NB4 (cell line): Measurements from ENCODE around the gene LBX1.

ENCODE experiments used
- POLR2A ChIP-seq: IDR thresholded peaks from 2 replicates; pipeline ENCODE4 v1.6.1; 2011; ENCODE audit warnings: mild to moderate bottlenecking; ENCODE audit not compliant: insufficient read length; ENCODE audit errors: extremely low read depth
- TF ChIP-seq, protein P1 (sequence below): IDR thresholded peaks from one replicate; pipeline ENCODE4 v1.5.1; 2012; ENCODE audit warnings: low read depth, low read length
- TF ChIP-seq, protein P2 (sequence below): IDR thresholded peaks from 2 replicates; pipeline ENCODE4 v1.6.1; 2011; ENCODE audit warnings: low read depth, low read length

DNA sequence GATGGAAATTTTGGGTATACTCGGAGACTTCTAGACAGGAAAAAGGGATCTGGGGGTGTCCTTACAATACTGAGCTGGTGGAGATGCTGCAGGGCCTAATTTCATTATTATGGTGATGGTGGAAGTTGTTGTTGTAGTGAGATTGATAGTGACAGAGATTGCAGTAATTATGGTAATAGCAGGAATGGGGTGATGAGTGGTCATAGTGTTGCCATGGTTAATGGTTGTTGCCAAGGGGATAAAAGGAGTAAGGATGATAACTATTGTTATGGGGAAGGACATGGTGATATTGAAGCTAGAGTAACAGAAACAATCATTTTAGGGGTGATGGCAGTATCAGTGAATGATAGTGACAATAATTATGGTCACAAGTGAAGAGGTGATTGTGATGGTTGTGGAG lies 27.1 kb upstream of the LBX1 start:
- TF ChIP-seq, protein P1, sequence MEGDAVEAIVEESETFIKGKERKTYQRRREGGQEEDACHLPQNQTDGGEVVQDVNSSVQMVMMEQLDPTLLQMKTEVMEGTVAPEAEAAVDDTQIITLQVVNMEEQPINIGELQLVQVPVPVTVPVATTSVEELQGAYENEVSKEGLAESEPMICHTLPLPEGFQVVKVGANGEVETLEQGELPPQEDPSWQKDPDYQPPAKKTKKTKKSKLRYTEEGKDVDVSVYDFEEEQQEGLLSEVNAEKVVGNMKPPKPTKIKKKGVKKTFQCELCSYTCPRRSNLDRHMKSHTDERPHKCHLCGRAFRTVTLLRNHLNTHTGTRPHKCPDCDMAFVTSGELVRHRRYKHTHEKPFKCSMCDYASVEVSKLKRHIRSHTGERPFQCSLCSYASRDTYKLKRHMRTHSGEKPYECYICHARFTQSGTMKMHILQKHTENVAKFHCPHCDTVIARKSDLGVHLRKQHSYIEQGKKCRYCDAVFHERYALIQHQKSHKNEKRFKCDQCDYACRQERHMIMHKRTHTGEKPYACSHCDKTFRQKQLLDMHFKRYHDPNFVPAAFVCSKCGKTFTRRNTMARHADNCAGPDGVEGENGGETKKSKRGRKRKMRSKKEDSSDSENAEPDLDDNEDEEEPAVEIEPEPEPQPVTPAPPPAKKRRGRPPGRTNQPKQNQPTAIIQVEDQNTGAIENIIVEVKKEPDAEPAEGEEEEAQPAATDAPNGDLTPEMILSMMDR = no peak
- TF ChIP-seq, protein P2, sequence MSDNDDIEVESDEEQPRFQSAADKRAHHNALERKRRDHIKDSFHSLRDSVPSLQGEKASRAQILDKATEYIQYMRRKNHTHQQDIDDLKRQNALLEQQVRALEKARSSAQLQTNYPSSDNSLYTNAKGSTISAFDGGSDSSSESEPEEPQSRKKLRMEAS = no peak
- no peak for TF ChIP-seq POLR2A
